Spleen (tissue), 7 donors: Measurements from ENCODE around the gene ANG.

Source experiments
- POLR2A ChIP-seq, 3 donors: fragments of 450-650 bp; IDR thresholded peaks; one replicate each; pipeline ENCODE4 v1.5.1; 2017; ENCODE audit warnings: antibody characterized with exemption in 3 of 3, mild to moderate bottlenecking in 1 of 3
- TF ChIP-seq, protein P1 (sequence below), 11 experiments: fragments of 200-600 bp in 7 of 11; fragments of 450-650 bp in 4 of 11; sonication (generic) in 4 of 11; IDR thresholded peaks in 8 of 11; conservative IDR thresholded peaks in 3 of 11; 1 replicate in 7 of 11; 2 replicates in 4 of 11; pipeline versions ENCODE4 v1.4.0 to v1.8.0; 2016 to 2021; ENCODE audit warnings: antibody characterized with exemption in 11 of 11, inconsistent platforms in 4 of 11, mild to moderate bottlenecking in 1 of 11
- donor health status: DM: no; HTN: no; CAD: no; lungs with moderate emphysema.
- donor health status: DM: no; HTN: no; CAD: no.
- donor health status: DM: no; HTN: no; CAD: no.

DNA sequence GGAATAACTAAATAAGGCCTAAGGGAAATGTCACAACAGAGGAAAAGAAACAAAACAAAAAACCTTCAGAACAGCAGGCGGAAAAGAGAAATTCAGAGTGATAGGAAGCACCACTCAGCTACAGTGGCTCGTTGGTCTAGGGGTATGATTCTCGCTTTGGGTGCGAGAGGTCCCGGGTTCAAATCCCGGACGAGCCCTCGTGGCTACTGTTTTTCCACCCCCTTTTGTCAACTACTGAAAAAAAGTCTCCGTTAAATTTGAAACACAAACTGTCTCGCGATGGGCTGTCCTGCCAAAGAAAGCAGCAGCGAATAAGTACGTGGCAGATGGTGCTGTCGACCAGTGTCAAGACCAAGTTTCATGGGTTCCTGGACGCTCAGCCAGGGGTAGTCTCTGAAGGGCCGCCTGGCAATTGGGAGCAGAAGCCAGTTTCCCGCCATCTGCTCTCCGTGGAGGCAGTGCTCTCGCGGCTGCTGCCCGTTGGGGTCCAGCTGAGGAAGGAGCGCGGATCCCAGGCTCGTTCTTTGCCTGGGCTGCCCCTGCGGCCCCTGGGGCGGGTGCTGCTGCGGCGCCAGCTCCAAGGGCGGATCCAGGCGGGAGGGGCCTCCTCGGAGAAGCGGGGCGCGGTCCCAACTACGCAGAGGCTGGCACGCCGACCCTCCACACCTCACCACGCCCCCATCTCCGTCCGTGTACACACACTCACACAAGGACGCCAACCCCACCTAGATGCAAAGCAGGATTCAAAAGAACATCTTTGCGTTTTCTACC lies 4.5 kb upstream of the ANG start, which contains the start of gene RNASE4:
- TF ChIP-seq, protein P1, sequence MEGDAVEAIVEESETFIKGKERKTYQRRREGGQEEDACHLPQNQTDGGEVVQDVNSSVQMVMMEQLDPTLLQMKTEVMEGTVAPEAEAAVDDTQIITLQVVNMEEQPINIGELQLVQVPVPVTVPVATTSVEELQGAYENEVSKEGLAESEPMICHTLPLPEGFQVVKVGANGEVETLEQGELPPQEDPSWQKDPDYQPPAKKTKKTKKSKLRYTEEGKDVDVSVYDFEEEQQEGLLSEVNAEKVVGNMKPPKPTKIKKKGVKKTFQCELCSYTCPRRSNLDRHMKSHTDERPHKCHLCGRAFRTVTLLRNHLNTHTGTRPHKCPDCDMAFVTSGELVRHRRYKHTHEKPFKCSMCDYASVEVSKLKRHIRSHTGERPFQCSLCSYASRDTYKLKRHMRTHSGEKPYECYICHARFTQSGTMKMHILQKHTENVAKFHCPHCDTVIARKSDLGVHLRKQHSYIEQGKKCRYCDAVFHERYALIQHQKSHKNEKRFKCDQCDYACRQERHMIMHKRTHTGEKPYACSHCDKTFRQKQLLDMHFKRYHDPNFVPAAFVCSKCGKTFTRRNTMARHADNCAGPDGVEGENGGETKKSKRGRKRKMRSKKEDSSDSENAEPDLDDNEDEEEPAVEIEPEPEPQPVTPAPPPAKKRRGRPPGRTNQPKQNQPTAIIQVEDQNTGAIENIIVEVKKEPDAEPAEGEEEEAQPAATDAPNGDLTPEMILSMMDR (IDR thresholded peaks at IDR 0.05 in 8 of 11, conservative IDR thresholded peaks at IDR 0.05 in 3 of 11): peak in 1 of 11 experiments; percentile 7
- TF ChIP-seq POLR2A (IDR thresholded peaks at IDR 0.05): peak in 1 of 3 donors; percentile 1
